ENCODE data around the gene PNPT1. TPM values are rescaled to one million over a fixed set of nuclear protein-coding genes. Genes with fewer than 3 reads are reported as not detected.
A peak's percentile ranks its signal among the peaks of the same experiment; 100 is the strongest.
"Not testable (repeated sequence)": the region's sequence is repeated elsewhere in the genome, so short reads cannot be mapped to it uniquely, and the experiment has no call there.

PNPT1 gene
- total and polyA plus RNA-seq, 12 donors, result 10.1 to 29.1 (median 24.0) TPM

- intact Hi-C loops (cut with DNase I), result no loop called here
- 98 to 100% methylated on average over 3 of the region's 3 CpGs for WGBS, 2 donors
- peaks cover 0 to 50% (median 27%) of the 10 kb centered on the region in 9 donors for H3K4me1 ChIP-seq
- no peak for TF ChIP-seq CTCF (IDR thresholded peaks at IDR 0.05)
- no peak for ATAC-seq
- H3K27ac ChIP-seq, result no peak overlapping the region
- no peaks in the 10 kb centered on the region for H3K27me3 ChIP-seq
- peaks cover 0 to 39% (median 6%) of the 10 kb centered on the region in 9 donors for H3K36me3 ChIP-seq
- no peak for DNase-seq
- H3K4me3 ChIP-seq, result no peak overlapping the region
- H3K9me3 ChIP-seq, result no peaks in the 10 kb centered on the region
These were observed 85.9 kb downstream of the PNPT1 start for GRCh38 chr2:55607717-55608116.

GRCh38 chr2:55604027-55604565, 89.5 kb downstream of the PNPT1 start:
- intact Hi-C loops (cut with DNase I), result no loop called here
- TF ChIP-seq CTCF (IDR thresholded peaks at IDR 0.05), result no peak
- Histone ChIP-seq H3K4me1 (peaks cover 0 to 46% (median 28%) of the 10 kb centered on the region in 9 donors), H3K27ac (peak overlapping the region in 2 of 10 donors; percentile 6 to 7), H3K9me3 (no peaks in the 10 kb centered on the region), H3K27me3 (no peaks in the 10 kb centered on the region), H3K4me3 (no peak overlapping the region), H3K36me3 (peaks cover 0 to 50% (median 5%) of the 10 kb centered on the region in 9 donors)
- DNase-seq (no peak), ATAC-seq (no peak)
- WGBS, 2 donors, result 83 to 87% methylated on average over 1 of the region's 1 CpG

- intact Hi-C loops (cut with DNase I), result no loop called here
- H3K27ac ChIP-seq, result no peak overlapping the region
- H3K4me3 ChIP-seq, result no peak overlapping the region
- peaks cover 0 to 27% (median 16%) of the 10 kb centered on the region in 9 donors for H3K4me1 ChIP-seq
- ATAC-seq (no peak), DNase-seq (no peak)
- TF ChIP-seq CTCF (IDR thresholded peaks at IDR 0.05), result no peak
- peaks cover 0 to 72% (median 21%) of the 10 kb centered on the region in 9 donors for H3K36me3 ChIP-seq
- H3K9me3 ChIP-seq, result no peaks in the 10 kb centered on the region
- H3K27me3 ChIP-seq, result no peaks in the 10 kb centered on the region
These were observed 91.8 kb downstream of the PNPT1 start for GRCh38 chr2:55601849-55602248.

- TF ChIP-seq CTCF (IDR thresholded peaks at IDR 0.05), result no peak
- H3K4me1 ChIP-seq, result peaks cover 0 to 14% (median 5%) of the 10 kb centered on the region in 9 donors
- WGBS, 2 donors, result 94 to 95% methylated on average over 11 of the region's 11 CpGs
These were observed 95.4 kb downstream of the PNPT1 start for GRCh38 chr2:55598056-55598795.

GRCh38 chr2:55596795-55597194, 96.8 kb downstream of the PNPT1 start:
- peaks cover 0 to 79% (median 16%) of the 10 kb centered on the region in 9 donors for H3K36me3 ChIP-seq

More at GRCh38 chr2:55598056-55598795, 95.4 kb downstream of the PNPT1 start:
- no peaks in the 10 kb centered on the region for H3K9me3 ChIP-seq
- no peak overlapping the region for H3K4me3 ChIP-seq
- H3K27me3 ChIP-seq, result no peaks in the 10 kb centered on the region
- no peak overlapping the region for H3K27ac ChIP-seq
- intact Hi-C loops (cut with DNase I), result no loop called here
- H3K36me3 ChIP-seq, result peaks cover 0 to 91% (median 20%) of the 10 kb centered on the region in 9 donors
- no peak for DNase-seq
- no peak for ATAC-seq

More at GRCh38 chr2:55596795-55597194, 96.8 kb downstream of the PNPT1 start:
- H3K4me3 ChIP-seq; H3K27ac ChIP-seq; DNase-seq; H3K27me3 ChIP-seq; H3K9me3 ChIP-seq; ATAC-seq; intact Hi-C loops (cut with DNase I): not testable (repeated sequence)
- 98 to 99% methylated on average over 6 of the region's 6 CpGs for WGBS, 2 donors
- peaks cover 0 to 22% (median 0%) of the 10 kb centered on the region in 9 donors for H3K4me1 ChIP-seq

Measured in heart right ventricle (tissue), 16 donors.